GM21423 (cell line): ENCODE results near the gene SLC39A7.

Source experiments
- ATAC-seq: cut with Tn5 transposase; IDR thresholded peaks from one replicate; pipeline ENCODE4 v1.9.1; 2021; ENCODE audit warnings: mild to moderate bottlenecking, moderate library complexity; ENCODE audit not compliant: unreplicated experiment

Gene SLC39A7

GRCh38 chr6:33189164-33189563 lies 11.5 kb upstream of the SLC39A7 start:
- no peak for ATAC-seq

GRCh38 chr6:33189625-33190448 lies 10.8 kb upstream of the SLC39A7 start:
- no peak for ATAC-seq

GRCh38 chr6:33190504-33191107 lies 10.1 kb upstream of the SLC39A7 start:
- no peak for ATAC-seq

- ATAC-seq: no peak
Measured at GRCh38 chr6:33191383-33192104, 9.1 kb upstream of the SLC39A7 start.

GRCh38 chr6:33192105-33192646 lies 8.5 kb upstream of the SLC39A7 start, which contains the start of gene COL11A2:
Gene COL11A2, minus strand, starts transcription at chr6:33192467. Its CDS starts 227 bp downstream, at chr6:33192240.
- no peak for ATAC-seq

- no peak for ATAC-seq
Measured at GRCh38 chr6:33192671-33193602, 7.7 kb upstream of the SLC39A7 start.

GRCh38 chr6:33193619-33194018 lies 7.0 kb upstream of the SLC39A7 start:
- ATAC-seq: no peak

GRCh38 chr6:33194431-33194979 lies 6.2 kb upstream of the SLC39A7 start:
- ATAC-seq: no peak

GRCh38 chr6:33195304-33196165 lies 5.1 kb upstream of the SLC39A7 start:
- ATAC-seq: no peak

GRCh38 chr6:33197431-33198048 lies 3.1 kb upstream of the SLC39A7 start:
- ATAC-seq: no peak

GRCh38 chr6:33198159-33198852 lies 2.4 kb upstream of the SLC39A7 start:
- no peak for ATAC-seq

GRCh38 chr6:33198853-33199436 lies 1.7 kb upstream of the SLC39A7 start:
- no peak for ATAC-seq

- peak; percentile 25 for ATAC-seq
Measured at GRCh38 chr6:33199687-33200218, 914 bp upstream of the SLC39A7 start.

- peak; percentile 2 for ATAC-seq
Measured at GRCh38 chr6:33201147-33201545, 479 bp downstream of the SLC39A7 start.

GRCh38 chr6:33201935-33202334 lies 1.3 kb downstream of the SLC39A7 start:
- no peak for ATAC-seq

- no peak for ATAC-seq
Measured at GRCh38 chr6:33202799-33203198, 2.1 kb downstream of the SLC39A7 start.

- no peak for ATAC-seq
Measured at GRCh38 chr6:33203443-33204164, 2.9 kb downstream of the SLC39A7 start.
